ENCODE results near the gene KLF7.

Gene KLF7

DNA sequence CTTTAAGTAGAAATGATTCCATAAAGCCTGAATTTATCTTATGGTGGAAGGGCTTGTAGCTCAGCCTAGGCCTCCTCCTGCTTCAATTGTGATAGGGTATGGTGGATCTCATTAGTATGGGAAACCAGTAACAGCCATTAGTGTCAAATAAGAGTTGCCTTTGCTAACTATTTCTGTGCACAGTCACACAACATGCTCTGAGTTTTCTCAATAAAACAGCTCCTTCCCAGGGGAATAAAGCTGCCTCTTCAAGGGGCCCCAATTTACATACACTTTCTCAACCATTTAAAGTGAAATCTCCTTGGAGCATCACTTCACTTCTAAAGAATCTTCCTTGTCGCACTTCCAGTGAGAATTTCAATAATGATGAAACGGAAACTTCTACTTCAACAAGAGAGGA, 53.4 kb downstream of the KLF7 start:
- no peak for TF ChIP-seq EZH2 (IDR thresholded peaks at IDR 0.05; ENCODE audit: borderline replicate concordance, low read depth, low read length, severe bottlenecking)
- TF ChIP-seq, protein P1, sequence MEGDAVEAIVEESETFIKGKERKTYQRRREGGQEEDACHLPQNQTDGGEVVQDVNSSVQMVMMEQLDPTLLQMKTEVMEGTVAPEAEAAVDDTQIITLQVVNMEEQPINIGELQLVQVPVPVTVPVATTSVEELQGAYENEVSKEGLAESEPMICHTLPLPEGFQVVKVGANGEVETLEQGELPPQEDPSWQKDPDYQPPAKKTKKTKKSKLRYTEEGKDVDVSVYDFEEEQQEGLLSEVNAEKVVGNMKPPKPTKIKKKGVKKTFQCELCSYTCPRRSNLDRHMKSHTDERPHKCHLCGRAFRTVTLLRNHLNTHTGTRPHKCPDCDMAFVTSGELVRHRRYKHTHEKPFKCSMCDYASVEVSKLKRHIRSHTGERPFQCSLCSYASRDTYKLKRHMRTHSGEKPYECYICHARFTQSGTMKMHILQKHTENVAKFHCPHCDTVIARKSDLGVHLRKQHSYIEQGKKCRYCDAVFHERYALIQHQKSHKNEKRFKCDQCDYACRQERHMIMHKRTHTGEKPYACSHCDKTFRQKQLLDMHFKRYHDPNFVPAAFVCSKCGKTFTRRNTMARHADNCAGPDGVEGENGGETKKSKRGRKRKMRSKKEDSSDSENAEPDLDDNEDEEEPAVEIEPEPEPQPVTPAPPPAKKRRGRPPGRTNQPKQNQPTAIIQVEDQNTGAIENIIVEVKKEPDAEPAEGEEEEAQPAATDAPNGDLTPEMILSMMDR (IDR thresholded peaks at IDR 0.05; ENCODE audit: borderline replicate concordance, extremely low read depth, low read length, poor library complexity, severe bottlenecking): no peak
- ATAC-seq (ENCODE audit: insufficient read depth, low read depth): no peak
- no peaks in the 10 kb centered on the region for H3K36me3 ChIP-seq (ENCODE audit: insufficient read depth, low read length)
- no peaks in the 10 kb centered on the region for H3K4me1 ChIP-seq (ENCODE audit: insufficient read depth, low read length)
- DNase-seq: no peak
- no peaks in the 10 kb centered on the region for H3K27me3 ChIP-seq (ENCODE audit: insufficient read depth, low read length, poor library complexity)
- H2AFZ ChIP-seq (ENCODE audit: low read depth, low read length): no peak overlapping the region
- H3K27ac ChIP-seq (ENCODE audit: low read length): no peak overlapping the region
- no peaks in the 10 kb centered on the region for H3K79me2 ChIP-seq (ENCODE audit: insufficient read depth, low read length)
- no peak overlapping the region for H3K4me2 ChIP-seq (ENCODE audit: insufficient read depth, low read length)
- H3K4me3 ChIP-seq (ENCODE audit: low read depth in 1 of 2, low read length in 2 of 2): no peak overlapping the region
- no peaks in the 10 kb centered on the region for H3K9me3 ChIP-seq (ENCODE audit: insufficient read depth, low read length, severe bottlenecking)
- H3K9ac ChIP-seq (ENCODE audit: low read depth, low read length): no peak overlapping the region
- no peaks in the 10 kb centered on the region for H4K20me1 ChIP-seq (ENCODE audit: insufficient read depth, low read length)

DNA sequence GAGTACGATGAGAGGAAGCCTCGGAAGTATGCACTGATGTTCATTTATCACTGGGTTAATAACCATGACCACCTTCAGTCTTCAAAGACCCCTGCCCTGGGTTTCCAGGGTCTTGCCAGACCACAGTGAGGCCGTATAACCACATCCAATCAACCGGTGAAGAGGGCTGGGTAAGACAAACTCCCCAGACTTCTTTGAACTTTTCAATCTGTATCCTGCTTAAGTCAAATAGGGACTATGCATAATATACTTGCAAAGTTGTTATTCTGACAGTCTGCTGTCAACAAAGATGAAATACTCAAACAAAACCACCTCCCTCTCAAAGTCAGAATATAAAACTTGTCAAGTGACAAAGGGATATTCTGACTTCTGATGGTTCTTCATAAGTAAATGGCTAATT, 54.0 kb downstream of the KLF7 start:
- H3K36me3 ChIP-seq (ENCODE audit: insufficient read depth, low read length): no peaks in the 10 kb centered on the region
- no peak overlapping the region for H3K4me2 ChIP-seq (ENCODE audit: insufficient read depth, low read length)
- ATAC-seq (ENCODE audit: insufficient read depth, low read depth): no peak
- H3K9me3 ChIP-seq (ENCODE audit: insufficient read depth, low read length, severe bottlenecking): no peaks in the 10 kb centered on the region
- H3K79me2 ChIP-seq (ENCODE audit: insufficient read depth, low read length): no peaks in the 10 kb centered on the region
- H4K20me1 ChIP-seq (ENCODE audit: insufficient read depth, low read length): no peaks in the 10 kb centered on the region
- H3K27me3 ChIP-seq (ENCODE audit: insufficient read depth, low read length, poor library complexity): no peaks in the 10 kb centered on the region
- DNase-seq: no peak
- H3K4me1 ChIP-seq (ENCODE audit: insufficient read depth, low read length): no peaks in the 10 kb centered on the region
- H3K4me3 ChIP-seq (ENCODE audit: low read depth in 1 of 2, low read length in 2 of 2): no peak overlapping the region
- H2AFZ ChIP-seq (ENCODE audit: low read depth, low read length): no peak overlapping the region
- no peak overlapping the region for H3K27ac ChIP-seq (ENCODE audit: low read length)
- no peak overlapping the region for H3K9ac ChIP-seq (ENCODE audit: low read depth, low read length)
- TF ChIP-seq, protein P1 (IDR thresholded peaks at IDR 0.05; ENCODE audit: borderline replicate concordance, extremely low read depth, low read length, poor library complexity, severe bottlenecking): no peak
- TF ChIP-seq EZH2 (IDR thresholded peaks at IDR 0.05; ENCODE audit: borderline replicate concordance, low read depth, low read length, severe bottlenecking): no peak

DNA sequence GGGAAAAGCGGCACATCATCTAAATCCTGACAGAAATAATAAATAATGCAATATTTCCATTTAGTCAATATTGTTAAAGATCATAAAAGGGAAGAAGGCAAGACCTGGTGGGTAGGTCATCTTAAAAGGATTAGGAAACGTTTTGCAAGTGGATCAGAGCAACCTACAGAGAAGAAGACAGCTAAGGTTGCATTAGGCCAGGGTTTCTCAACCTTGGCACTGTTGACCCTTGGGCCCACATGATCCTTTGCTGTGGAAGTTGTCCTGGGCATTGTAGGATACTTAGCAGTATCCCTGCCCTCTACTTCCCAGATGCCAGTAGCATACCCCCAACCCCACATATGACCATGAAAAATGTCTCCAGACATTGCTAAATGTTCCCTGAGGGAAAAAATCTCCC, 55.0 kb downstream of the KLF7 start:
- Histone ChIP-seq H2AFZ (ENCODE audit: low read depth, low read length) (no peak overlapping the region), H3K4me2 (ENCODE audit: insufficient read depth, low read length) (no peak overlapping the region), H3K27ac (ENCODE audit: low read length) (no peak overlapping the region), H3K9me3 (ENCODE audit: insufficient read depth, low read length, severe bottlenecking) (no peaks in the 10 kb centered on the region), H3K79me2 (ENCODE audit: insufficient read depth, low read length) (no peaks in the 10 kb centered on the region), H3K4me1 (ENCODE audit: insufficient read depth, low read length) (no peaks in the 10 kb centered on the region), H3K27me3 (ENCODE audit: insufficient read depth, low read length, poor library complexity) (no peaks in the 10 kb centered on the region), H4K20me1 (ENCODE audit: insufficient read depth, low read length) (no peaks in the 10 kb centered on the region), H3K4me3 (ENCODE audit: low read depth in 1 of 2, low read length in 2 of 2) (no peak overlapping the region), H3K9ac (ENCODE audit: low read depth, low read length) (no peak overlapping the region), H3K36me3 (ENCODE audit: insufficient read depth, low read length) (no peaks in the 10 kb centered on the region)
- no peak for DNase-seq
- no peak for ATAC-seq (ENCODE audit: insufficient read depth, low read depth)
- TF ChIP-seq EZH2 (IDR thresholded peaks at IDR 0.05; ENCODE audit: borderline replicate concordance, low read depth, low read length, severe bottlenecking): no peak
- TF ChIP-seq, protein P1 (IDR thresholded peaks at IDR 0.05; ENCODE audit: borderline replicate concordance, extremely low read depth, low read length, poor library complexity, severe bottlenecking): no peak

DNA sequence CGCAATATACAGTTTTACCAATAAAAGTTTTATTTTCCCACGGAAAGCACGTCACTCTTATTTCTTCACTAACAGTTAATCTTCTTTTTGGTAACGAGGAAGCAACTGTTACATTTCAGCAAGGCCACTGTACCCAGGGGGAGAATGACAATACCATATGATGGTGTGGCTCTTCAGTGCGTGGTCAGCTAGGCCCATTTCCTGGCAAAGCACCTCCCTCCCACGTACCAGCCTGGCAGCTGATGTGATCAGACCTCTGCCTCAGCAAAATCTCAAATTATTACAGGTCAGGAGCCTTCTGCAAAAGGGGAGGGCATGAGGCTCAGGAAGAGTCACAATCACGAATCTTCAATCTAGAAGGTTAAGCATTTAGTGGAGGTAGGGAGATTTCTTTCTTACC, 55.4 kb downstream of the KLF7 start:
- H3K79me2 ChIP-seq (ENCODE audit: insufficient read depth, low read length): no peaks in the 10 kb centered on the region
- no peaks in the 10 kb centered on the region for H3K27me3 ChIP-seq (ENCODE audit: insufficient read depth, low read length, poor library complexity)
- no peaks in the 10 kb centered on the region for H3K36me3 ChIP-seq (ENCODE audit: insufficient read depth, low read length)
- no peaks in the 10 kb centered on the region for H3K4me1 ChIP-seq (ENCODE audit: insufficient read depth, low read length)
- no peaks in the 10 kb centered on the region for H3K9me3 ChIP-seq (ENCODE audit: insufficient read depth, low read length, severe bottlenecking)
- H4K20me1 ChIP-seq (ENCODE audit: insufficient read depth, low read length): no peaks in the 10 kb centered on the region
- no peak overlapping the region for H3K4me3 ChIP-seq (ENCODE audit: low read depth in 1 of 2, low read length in 2 of 2)
- H2AFZ ChIP-seq (ENCODE audit: low read depth, low read length): no peak overlapping the region
- H3K9ac ChIP-seq (ENCODE audit: low read depth, low read length): no peak overlapping the region
- no peak overlapping the region for H3K27ac ChIP-seq (ENCODE audit: low read length)
- TF ChIP-seq EZH2 (IDR thresholded peaks at IDR 0.05; ENCODE audit: borderline replicate concordance, low read depth, low read length, severe bottlenecking): no peak
- TF ChIP-seq, protein P1 (IDR thresholded peaks at IDR 0.05; ENCODE audit: borderline replicate concordance, extremely low read depth, low read length, poor library complexity, severe bottlenecking): no peak
- no peak overlapping the region for H3K4me2 ChIP-seq (ENCODE audit: insufficient read depth, low read length)
- ATAC-seq (ENCODE audit: insufficient read depth, low read depth) (no peak), DNase-seq (no peak)

Measured in DND-41 (cell line).